PC-3 (cell line): ENCODE results near the gene CLMP. TPM values are rescaled to one million over a fixed set of nuclear protein-coding genes. Genes with fewer than 3 reads are reported as not detected.
A peak's percentile ranks its signal among the peaks of the same experiment; 100 is the strongest.

ENCODE experiments used
- ATAC-seq: fragments of 200-7000 bp; cut with Tn5 transposase; 2 replicates; pipeline ENCODE4 v1.9.1; 2020; ENCODE audit warnings: mild to moderate bottlenecking, moderate library complexity
- BruUV-seq: library from RNA; stranded (reverse); fragments of 400-500 nt; replicated peaks from 2 replicates; lab custom pipeline; 2021; lab: Mats Ljungman, UMichigan
- CTCF ChIA-PET: fragments of 300-600 bp; sonication (Branson Sonifier 250); formaldehyde crosslinking; loops from one replicate; lab custom pipeline; 2022; ENCODE audit warnings: antibody characterized with exemption; lab: Charles Lee
- POLR2A ChIA-PET: fragments of 300-600 bp; sonication (Branson Sonifier 250); formaldehyde crosslinking; loops from one replicate; lab custom pipeline; 2022; ENCODE audit warnings: antibody characterized with exemption; ENCODE audit not compliant: unreplicated experiment; lab: Charles Lee
- DNase-seq: peaks from one replicate; pipeline ENCODE4 v3.0.0-alpha.2; 2015
- H2AFZ ChIP-seq: fragments of 300-600 bp; sonication (generic); 2 replicates; pipeline ENCODE4 v1.6.0; 2016; ENCODE audit warnings: antibody characterized with exemption, low read length
- H3F3A ChIP-seq: fragments of 300-600 bp; sonication (generic); one replicate; pipeline ENCODE4 v1.6.0; 2017; ENCODE audit warnings: antibody characterized with exemption, low read length, control low read depth, mild to moderate bottlenecking; ENCODE audit not compliant: unreplicated experiment
- H3K27ac ChIP-seq: fragments of 300-600 bp; sonication (generic); 2 replicates; pipeline ENCODE4 v1.5.1; 2016; ENCODE audit warnings: mild to moderate bottlenecking, low read length
- H3K27me3 ChIP-seq: fragments of 300-600 bp; sonication (generic); 2 replicates; pipeline ENCODE4 v1.6.1; 2016; ENCODE audit warnings: low read length, mixed read lengths
- H3K36me3 ChIP-seq: fragments of 300-600 bp; sonication (generic); 2 replicates; pipeline ENCODE4 v1.6.1; 2016; ENCODE audit warnings: low read depth, mixed run types, low read length, mixed read lengths
- H3K4me1 ChIP-seq: fragments of 300-600 bp; sonication (generic); 2 replicates; pipeline ENCODE4 v1.5.1; 2016; ENCODE audit warnings: low read length; ENCODE audit not compliant: insufficient read depth
- H3K4me2 ChIP-seq: fragments of 300-600 bp; sonication (generic); 2 replicates; pipeline ENCODE4 v1.6.0; 2016; ENCODE audit warnings: low read length
- H3K4me3 ChIP-seq: fragments of 300-600 bp; sonication (generic); 2 replicates; pipeline ENCODE4 v1.5.1; 2016; ENCODE audit warnings: mild to moderate bottlenecking, low read length, mixed read lengths
- H3K79me2 ChIP-seq: fragments of 300-600 bp; sonication (generic); 2 replicates; pipeline ENCODE4 v1.6.1; 2017; ENCODE audit warnings: low read length, mixed read lengths
- H3K9ac ChIP-seq: fragments of 300-600 bp; sonication (generic); 2 replicates; pipeline ENCODE4 v1.6.0; 2016; ENCODE audit warnings: mild to moderate bottlenecking, low read length
- H3K9me2 ChIP-seq: fragments of 300-600 bp; sonication (generic); replicated peaks from 2 replicates; pipeline ENCODE4 v1.6.1; 2016; ENCODE audit warnings: mixed run types, low read length, mixed read lengths
- H3K9me3 ChIP-seq: fragments of 300-600 bp; sonication (generic); 2 replicates; pipeline ENCODE4 v1.6.1; 2016; ENCODE audit warnings: low read length, mixed read lengths
- H4K20me1 ChIP-seq: fragments of 300-600 bp; sonication (generic); 2 replicates; pipeline ENCODE4 v1.6.1; 2016; ENCODE audit warnings: low read length, mixed read lengths
- EZH2 ChIP-seq: fragments of 300-600 bp; sonication (generic); IDR thresholded peaks from one replicate; pipeline ENCODE4 v1.6.1; 2017; ENCODE audit warnings: antibody characterized with exemption, mild to moderate bottlenecking, low read length; ENCODE audit not compliant: unreplicated experiment
- EZH2phosphoT487 ChIP-seq: fragments of 300-600 bp; sonication (generic); IDR thresholded peaks from 2 replicates; pipeline ENCODE4 v1.6.1; 2018; ENCODE audit warnings: mild to moderate bottlenecking, antibody characterized with exemption, low read length, borderline replicate concordance
- intact Hi-C: fragments of 100-400 bp; cut with micrococcal nuclease; formaldehyde crosslinking; loops from 2 replicates; pipeline ENCODE4 v1.9.0; 2023
- total RNA-seq: library from RNA; depleted of rRNA; stranded (reverse); fragments of >200 nt; gene quantifications from 2 replicates; pipeline ENCODE4 v1.2.3, GENCODE V29; 2014
- TF ChIP-seq, protein P1 (sequence below): fragments of 300-600 bp; sonication (generic); conservative IDR thresholded peaks from 2 replicates; pipeline ENCODE4 v1.5.1; 2017; ENCODE audit warnings: antibody characterized with exemption, low read depth, mild to moderate bottlenecking, low read length

CLMP gene
- total RNA-seq, 1 experiment from 2014 or later: 30.4 TPM

- Histone ChIP-seq H3K27me3 (no peaks in the 10 kb centered on the region), H3K36me3 (no peaks in the 10 kb centered on the region), H3F3A (no peaks in the 10 kb centered on the region), H3K9me2 (no peaks in the 10 kb centered on the region), H3K4me1 (peaks cover 6% of the 10 kb centered on the region; the same call in 1 of the 2 replicates), H3K4me3 (no peak overlapping the region), H3K4me2 (no peak overlapping the region), H4K20me1 (no peaks in the 10 kb centered on the region), H3K79me2 (no peaks in the 10 kb centered on the region), H3K9ac (no peak overlapping the region), H3K27ac (no peak overlapping the region), H3K9me3 (no peaks in the 10 kb centered on the region), H2AFZ (no peak overlapping the region)
- CTCF ChIA-PET: no interaction called here
- POLR2A ChIA-PET: no interaction called here
- ATAC-seq: no peak
- intact Hi-C loops: no loop called here
- BruUV-seq: no TSS peak
- DNase-seq: no peak
- no peak for TF ChIP-seq EZH2phosphoT487
- TF ChIP-seq EZH2: no peak
- TF ChIP-seq, protein P1, sequence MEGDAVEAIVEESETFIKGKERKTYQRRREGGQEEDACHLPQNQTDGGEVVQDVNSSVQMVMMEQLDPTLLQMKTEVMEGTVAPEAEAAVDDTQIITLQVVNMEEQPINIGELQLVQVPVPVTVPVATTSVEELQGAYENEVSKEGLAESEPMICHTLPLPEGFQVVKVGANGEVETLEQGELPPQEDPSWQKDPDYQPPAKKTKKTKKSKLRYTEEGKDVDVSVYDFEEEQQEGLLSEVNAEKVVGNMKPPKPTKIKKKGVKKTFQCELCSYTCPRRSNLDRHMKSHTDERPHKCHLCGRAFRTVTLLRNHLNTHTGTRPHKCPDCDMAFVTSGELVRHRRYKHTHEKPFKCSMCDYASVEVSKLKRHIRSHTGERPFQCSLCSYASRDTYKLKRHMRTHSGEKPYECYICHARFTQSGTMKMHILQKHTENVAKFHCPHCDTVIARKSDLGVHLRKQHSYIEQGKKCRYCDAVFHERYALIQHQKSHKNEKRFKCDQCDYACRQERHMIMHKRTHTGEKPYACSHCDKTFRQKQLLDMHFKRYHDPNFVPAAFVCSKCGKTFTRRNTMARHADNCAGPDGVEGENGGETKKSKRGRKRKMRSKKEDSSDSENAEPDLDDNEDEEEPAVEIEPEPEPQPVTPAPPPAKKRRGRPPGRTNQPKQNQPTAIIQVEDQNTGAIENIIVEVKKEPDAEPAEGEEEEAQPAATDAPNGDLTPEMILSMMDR: no peak
Measured at GRCh38 chr11:123236879-123237278, 41.8 kb upstream of the CLMP start.

- Histone ChIP-seq H3K9me2 (no peaks in the 10 kb centered on the region), H3K9me3 (no peaks in the 10 kb centered on the region), H3K4me1 (peaks cover 6% of the 10 kb centered on the region; the same call in 1 of the 2 replicates), H3K79me2 (no peaks in the 10 kb centered on the region), H3K36me3 (no peaks in the 10 kb centered on the region), H3K4me3 (no peak overlapping the region), H3F3A (no peaks in the 10 kb centered on the region), H3K27me3 (no peaks in the 10 kb centered on the region), H3K27ac (no peak overlapping the region), H3K9ac (no peak overlapping the region), H2AFZ (no peak overlapping the region), H3K4me2 (no peak overlapping the region), H4K20me1 (no peaks in the 10 kb centered on the region)
- no peak for ATAC-seq
- POLR2A ChIA-PET: interaction anchor here (0.6 kb wide), 1 partner anchor 9 kb away, joined by 10 read pairs; no protein-coding TSS in a partner anchor
- TF ChIP-seq EZH2phosphoT487 (no peak), EZH2 (no peak)
- TF ChIP-seq, protein P1: no peak
- no peak for DNase-seq
- intact Hi-C loops: no loop called here
- CTCF ChIA-PET: interaction anchor here (1.1 kb wide), 1 partner anchor 11 kb away, joined by 5 read pairs; no protein-coding TSS in a partner anchor
- BruUV-seq: no TSS peak
Measured at GRCh38 chr11:123235656-123236261, 40.7 kb upstream of the CLMP start.

DNA sequence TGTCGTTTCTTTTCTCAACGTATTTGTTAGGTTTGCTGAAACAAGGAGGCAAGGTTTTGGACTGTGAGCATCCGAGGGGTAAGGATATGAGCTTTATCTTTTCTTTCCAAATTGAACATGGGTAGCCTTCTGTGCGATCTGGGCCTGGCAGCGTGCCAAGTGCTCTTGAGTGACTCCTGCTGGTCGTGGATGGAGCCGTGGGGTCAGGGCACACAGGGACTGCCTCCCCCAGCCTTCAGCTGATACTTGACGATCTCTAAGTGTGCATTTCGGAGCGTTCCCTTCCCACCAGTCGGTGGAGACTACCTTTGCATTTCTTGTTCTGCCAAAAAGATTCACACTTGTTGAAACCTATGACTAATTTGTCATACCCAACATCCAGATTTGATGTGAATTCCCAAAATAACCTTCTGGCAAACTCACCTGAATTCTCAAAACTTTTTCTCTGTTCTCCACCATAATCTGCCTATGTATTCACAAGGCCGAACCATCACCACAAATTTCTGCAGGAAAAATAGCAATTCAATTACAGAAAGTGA, 40.1 kb upstream of the CLMP start:
- Histone ChIP-seq H3K9me2 (no peaks in the 10 kb centered on the region), H3K9me3 (no peaks in the 10 kb centered on the region), H3K4me1 (peaks cover 6% of the 10 kb centered on the region; the same call in 1 of the 2 replicates), H3K36me3 (no peaks in the 10 kb centered on the region), H3K4me3 (no peak overlapping the region), H3K9ac (no peak overlapping the region), H4K20me1 (no peaks in the 10 kb centered on the region), H2AFZ (no peak overlapping the region), H3K27ac (no peak overlapping the region), H3K4me2 (no peak overlapping the region), H3K79me2 (no peaks in the 10 kb centered on the region), H3K27me3 (no peaks in the 10 kb centered on the region), H3F3A (no peaks in the 10 kb centered on the region)
- CTCF ChIA-PET: interaction anchor here (1.1 kb wide), 1 partner anchor 12 kb away, joined by 5 read pairs; no protein-coding TSS in a partner anchor
- ATAC-seq (no peak), DNase-seq (peak; percentile 50)
- POLR2A ChIA-PET: no interaction called here
- no TSS peak for BruUV-seq
- intact Hi-C loops: no loop called here
- no peak for TF ChIP-seq EZH2phosphoT487
- no peak for TF ChIP-seq EZH2
- TF ChIP-seq, protein P1: peak; percentile 83
